NT2/D1 (cell line): ENCODE results near the gene CHMP6.

Experiments used
- DNase-seq: peaks from one replicate; pipeline ENCODE4 v3.0.0-alpha.2; 2011; ENCODE audit warnings: low read depth, low spot score
- H3K27me3 ChIP-seq: 2 replicates; pipeline ENCODE4 v1.6.0; 2011; ENCODE audit warnings: mild to moderate bottlenecking; ENCODE audit not compliant: insufficient read length, insufficient read depth
- H3K36me3 ChIP-seq: 2 replicates; pipeline ENCODE4 v1.6.1; 2011; ENCODE audit warnings: mild to moderate bottlenecking, low read length, mixed read lengths; ENCODE audit not compliant: insufficient read depth, insufficient read length
- H3K4me1 ChIP-seq: 2 replicates; pipeline ENCODE4 v1.5.1; 2011; ENCODE audit not compliant: insufficient read depth, insufficient read length
- H3K4me3 ChIP-seq: 2 replicates; pipeline ENCODE4 v1.5.1; 2011; ENCODE audit warnings: low read depth; ENCODE audit not compliant: insufficient read length
- H3K9ac ChIP-seq: 2 replicates; pipeline ENCODE4 v1.6.0; 2011; ENCODE audit warnings: low read depth; ENCODE audit not compliant: insufficient read length
- H3K9me3 ChIP-seq: 2 replicates; pipeline ENCODE4 v1.5.1; 2011; ENCODE audit warnings: mild to moderate bottlenecking, low read length; ENCODE audit not compliant: insufficient read depth
- SUZ12 ChIP-seq: IDR thresholded peaks from 2 replicates; pipeline ENCODE4 v1.6.1; 2011; ENCODE audit not compliant: insufficient read length, insufficient read depth; ENCODE audit errors: extremely low read depth
- YY1 ChIP-seq: IDR thresholded peaks from 2 replicates; pipeline ENCODE4 v1.6.1; 2011; ENCODE audit not compliant: insufficient read length, insufficient read depth
- ZNF274 ChIP-seq: IDR thresholded peaks from 2 replicates; pipeline ENCODE4 v1.6.1; 2011; ENCODE audit warnings: mild to moderate bottlenecking, low read depth, low read length

The CHMP6 gene

DNA sequence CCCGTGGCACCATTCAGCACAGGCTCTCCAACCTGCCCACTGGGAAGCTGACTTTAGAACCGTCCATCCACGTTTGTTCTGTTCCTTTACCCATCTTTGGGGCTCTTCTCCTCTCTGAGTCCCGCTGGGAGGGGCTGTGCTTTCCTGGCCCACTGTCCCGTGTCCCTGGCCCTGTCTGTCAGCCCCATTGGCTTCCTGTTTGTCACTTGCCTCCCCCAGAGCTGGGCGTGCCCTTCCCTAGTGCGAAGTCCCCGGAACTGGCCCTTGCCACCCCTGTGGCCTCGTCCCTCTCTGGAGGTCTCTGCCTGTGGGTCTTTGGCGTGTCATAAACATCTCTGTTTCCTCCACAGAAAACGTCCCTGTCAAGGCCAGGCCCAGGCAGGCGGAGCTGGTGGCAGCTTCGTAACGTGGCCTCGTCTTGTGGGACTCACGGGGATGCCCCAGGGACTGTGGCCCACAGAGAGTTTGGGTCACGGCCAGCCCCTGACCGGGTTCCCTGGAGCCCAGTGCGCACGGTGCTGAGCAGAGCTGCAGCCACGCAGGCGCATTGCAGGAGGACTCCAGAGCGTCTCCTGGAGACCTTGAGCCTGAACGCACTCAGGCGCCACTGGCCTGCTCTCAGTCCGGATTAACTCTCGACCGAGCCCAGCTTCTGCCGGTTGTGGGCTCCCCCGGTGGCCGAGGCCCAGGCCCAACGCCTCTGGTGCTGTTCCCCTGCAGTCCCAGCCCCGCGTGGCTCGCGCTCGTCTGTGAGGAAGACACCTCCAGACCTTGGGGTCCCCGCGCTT lies 7.3 kb downstream of the CHMP6 start:
- H3K36me3 ChIP-seq = peaks cover 63% of the 10 kb centered on the region
- H3K4me3 ChIP-seq = no peak overlapping the region
- H3K27me3 ChIP-seq = peaks cover 2% of the 10 kb centered on the region
- no peaks in the 10 kb centered on the region for H3K9me3 ChIP-seq
- peaks cover 2% of the 10 kb centered on the region for H3K4me1 ChIP-seq
- TF ChIP-seq YY1 = no peak
- TF ChIP-seq ZNF274 = no peak
- no peak for TF ChIP-seq SUZ12
- DNase-seq = no peak
- H3K9ac ChIP-seq = no peak overlapping the region

- Histone ChIP-seq H3K9me3 (no peaks in the 10 kb centered on the region), H3K4me1 (peaks cover 4% of the 10 kb centered on the region), H3K36me3 (peaks cover 60% of the 10 kb centered on the region), H3K27me3 (peaks cover 8% of the 10 kb centered on the region), H3K4me3 (no peak overlapping the region), H3K9ac (no peak overlapping the region)
- TF ChIP-seq SUZ12 (no peak), ZNF274 (no peak), YY1 (no peak)
- no peak for DNase-seq
Observed at GRCh38 chr17:80999536-81000333, 8.1 kb downstream of the CHMP6 start.

DNA sequence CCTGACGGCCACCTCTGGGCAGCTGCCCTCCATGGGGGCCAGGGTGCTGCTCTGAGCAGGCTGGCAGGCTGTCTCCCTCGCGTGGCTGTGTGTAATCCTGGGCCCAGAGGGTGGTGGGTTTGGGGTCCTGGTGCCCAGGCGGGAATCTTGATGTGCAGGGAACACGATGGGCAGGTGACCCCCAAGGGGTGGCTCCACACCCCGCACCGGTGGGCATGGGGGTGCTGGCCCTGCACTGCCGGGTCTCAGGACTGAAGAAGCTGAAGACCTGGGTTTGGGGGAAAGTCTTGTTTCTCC lies 8.6 kb downstream of the CHMP6 start:
- Histone ChIP-seq H3K4me3 (no peak overlapping the region), H3K27me3 (peaks cover 12% of the 10 kb centered on the region), H3K9me3 (no peaks in the 10 kb centered on the region), H3K36me3 (peaks cover 55% of the 10 kb centered on the region), H3K9ac (no peak overlapping the region), H3K4me1 (peaks cover 4% of the 10 kb centered on the region)
- no peak for DNase-seq
- no peak for TF ChIP-seq YY1
- no peak for TF ChIP-seq SUZ12
- no peak for TF ChIP-seq ZNF274

DNA sequence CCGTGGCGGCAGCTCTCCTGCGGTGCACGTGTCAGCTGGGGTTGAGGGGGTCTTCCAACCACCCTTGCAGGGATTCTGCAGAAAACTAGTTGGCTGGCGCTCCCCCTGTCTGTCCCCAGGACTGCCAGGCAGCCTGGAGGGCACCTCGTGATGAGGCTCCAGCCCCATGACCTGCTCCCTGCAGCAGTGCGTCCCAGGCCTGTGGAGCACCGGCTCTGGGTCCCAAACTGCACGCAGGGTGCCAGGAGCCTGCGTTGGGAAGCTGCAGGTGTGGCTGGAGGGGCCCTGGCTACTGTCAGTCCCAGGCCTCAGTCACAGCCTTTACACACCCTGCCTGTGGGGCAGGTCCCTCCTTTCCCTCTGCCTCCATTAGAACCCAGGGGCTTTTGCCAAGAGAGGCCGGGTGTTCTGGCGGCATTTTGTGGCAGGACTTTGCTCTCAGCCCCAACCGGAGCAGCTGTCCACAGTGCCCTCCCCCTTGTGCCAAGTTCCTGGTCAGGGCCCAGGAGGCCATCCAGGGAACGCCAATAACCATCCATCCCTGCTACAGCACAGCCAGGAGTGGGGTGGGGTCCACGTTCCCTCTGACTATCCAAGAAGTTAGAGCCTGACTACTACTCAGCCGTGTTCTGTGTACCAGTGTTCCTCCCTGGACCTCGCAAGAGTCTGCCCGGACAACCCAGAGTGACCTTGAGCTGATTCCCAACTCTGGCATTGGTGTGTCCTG lies 9.2 kb downstream of the CHMP6 start:
- DNase-seq = no peak
- Histone ChIP-seq H3K9me3 (no peaks in the 10 kb centered on the region), H3K27me3 (peaks cover 12% of the 10 kb centered on the region), H3K9ac (no peak overlapping the region), H3K4me3 (no peak overlapping the region), H3K36me3 (peaks cover 50% of the 10 kb centered on the region), H3K4me1 (peaks cover 4% of the 10 kb centered on the region)
- no peak for TF ChIP-seq YY1
- no peak for TF ChIP-seq SUZ12
- TF ChIP-seq ZNF274 = no peak

- TF ChIP-seq YY1 (no peak), ZNF274 (no peak), SUZ12 (no peak)
- Histone ChIP-seq H3K4me3 (no peak overlapping the region), H3K27me3 (peaks cover 16% of the 10 kb centered on the region), H3K36me3 (peaks cover 39% of the 10 kb centered on the region), H3K9ac (no peak overlapping the region), H3K4me1 (peaks cover 4% of the 10 kb centered on the region), H3K9me3 (no peaks in the 10 kb centered on the region)
- no peak for DNase-seq
Observed at GRCh38 chr17:81002013-81002384, 10.4 kb downstream of the CHMP6 start.

DNA sequence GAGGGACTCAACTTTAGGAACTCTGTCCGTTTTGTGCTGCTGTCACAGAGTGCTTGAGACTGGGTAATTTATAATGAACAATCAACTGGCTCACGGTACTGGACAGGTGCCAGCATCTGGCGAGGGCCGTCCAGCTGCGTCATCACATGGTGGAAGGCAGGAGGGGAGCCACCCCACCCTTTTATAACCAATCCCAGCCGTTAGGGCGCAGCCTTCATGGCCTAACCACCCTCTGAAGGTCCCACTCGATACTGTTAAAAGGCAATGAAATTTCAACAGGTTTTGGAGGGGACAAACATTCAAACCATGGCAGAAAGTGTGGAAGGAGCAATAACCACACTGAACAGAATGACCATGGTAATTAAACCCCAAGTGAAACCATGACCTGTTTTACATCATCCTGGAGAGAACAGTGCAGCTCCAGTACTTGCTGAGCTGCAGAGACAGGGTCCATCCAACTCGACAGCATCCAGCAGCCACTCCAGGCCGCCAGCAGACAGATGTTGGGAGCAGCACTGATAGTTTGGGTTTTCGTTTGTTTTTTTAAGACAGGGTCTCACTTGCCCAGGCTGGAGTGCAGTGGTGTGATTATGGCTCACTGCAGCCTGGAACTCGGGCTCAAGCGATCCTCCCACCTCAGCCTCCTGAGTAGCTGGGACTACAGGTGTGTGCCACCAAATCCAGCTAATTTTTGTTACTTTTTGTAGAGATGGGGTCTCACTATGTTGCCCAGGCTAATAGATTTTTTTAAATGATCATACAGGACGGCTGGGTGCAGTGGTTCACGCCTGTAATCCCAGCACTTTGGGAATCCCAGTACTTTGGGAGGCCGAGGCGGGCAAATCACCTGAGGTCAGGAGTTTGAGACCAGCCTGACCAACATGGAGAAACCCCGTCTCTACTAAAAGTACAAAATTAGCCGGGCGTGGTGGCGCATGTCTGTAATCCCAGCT lies 11.0 kb downstream of the CHMP6 start:
- DNase-seq = no peak
- Histone ChIP-seq H3K4me3 (no peak overlapping the region), H3K9ac (no peak overlapping the region), H3K9me3 (no peaks in the 10 kb centered on the region), H3K4me1 (peaks cover 4% of the 10 kb centered on the region), H3K27me3 (peaks cover 16% of the 10 kb centered on the region), H3K36me3 (peaks cover 32% of the 10 kb centered on the region)
- TF ChIP-seq SUZ12 = no peak
- no peak for TF ChIP-seq YY1
